OCI-LY1 (cell line): ENCODE results near the gene UBAC1.

Source experiments
- EZH2 ChIP-seq: fragments of 200-600 bp; sonication (generic), shearing (Covaris generic); IDR thresholded peaks from 2 replicates; pipeline ENCODE4 v1.8.0; 2017; ENCODE audit warnings: borderline replicate concordance, mixed run types, mild to moderate bottlenecking, antibody characterized with exemption, low read length, moderate library complexity, mixed read lengths
- TF ChIP-seq, protein P1 (sequence below): fragments of 200-600 bp; sonication (generic), shearing (Covaris generic); IDR thresholded peaks from 2 replicates; pipeline ENCODE4 v1.5.1; 2017; ENCODE audit warnings: mild to moderate bottlenecking, antibody characterized with exemption, low read length, moderate library complexity, mixed read lengths

DNA sequence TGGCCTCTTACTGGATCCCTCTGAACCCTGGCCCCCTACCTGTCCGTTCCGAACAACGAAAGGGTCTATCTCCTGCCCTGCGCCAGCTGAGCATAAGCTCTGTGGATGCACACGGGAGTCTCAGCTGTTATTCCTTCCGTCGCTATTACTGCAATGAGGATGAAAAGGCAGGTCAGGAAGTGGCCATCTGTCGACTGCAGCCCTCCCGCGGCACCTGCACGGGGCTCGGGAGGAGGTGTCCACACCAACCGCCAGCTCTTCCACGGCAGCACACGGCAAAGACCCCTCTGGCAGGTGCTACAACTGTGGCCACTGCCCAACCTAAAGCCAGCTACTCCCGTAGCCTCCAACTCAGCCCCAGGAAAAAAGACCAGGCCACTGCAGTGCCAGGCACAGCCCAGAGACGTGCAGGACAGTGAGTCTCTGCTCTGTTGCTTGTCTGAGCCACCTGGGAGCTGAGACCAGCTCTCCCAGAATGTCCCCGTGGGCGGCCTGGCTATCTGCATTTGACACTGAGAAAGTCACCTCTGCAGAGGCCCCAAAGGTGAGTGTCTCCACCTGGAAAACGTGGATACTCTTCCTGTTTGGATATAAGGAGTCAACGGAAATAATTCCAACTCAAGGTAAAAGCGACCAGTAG is 72.9 kb downstream of the UBAC1 start:
- TF ChIP-seq, protein P1, sequence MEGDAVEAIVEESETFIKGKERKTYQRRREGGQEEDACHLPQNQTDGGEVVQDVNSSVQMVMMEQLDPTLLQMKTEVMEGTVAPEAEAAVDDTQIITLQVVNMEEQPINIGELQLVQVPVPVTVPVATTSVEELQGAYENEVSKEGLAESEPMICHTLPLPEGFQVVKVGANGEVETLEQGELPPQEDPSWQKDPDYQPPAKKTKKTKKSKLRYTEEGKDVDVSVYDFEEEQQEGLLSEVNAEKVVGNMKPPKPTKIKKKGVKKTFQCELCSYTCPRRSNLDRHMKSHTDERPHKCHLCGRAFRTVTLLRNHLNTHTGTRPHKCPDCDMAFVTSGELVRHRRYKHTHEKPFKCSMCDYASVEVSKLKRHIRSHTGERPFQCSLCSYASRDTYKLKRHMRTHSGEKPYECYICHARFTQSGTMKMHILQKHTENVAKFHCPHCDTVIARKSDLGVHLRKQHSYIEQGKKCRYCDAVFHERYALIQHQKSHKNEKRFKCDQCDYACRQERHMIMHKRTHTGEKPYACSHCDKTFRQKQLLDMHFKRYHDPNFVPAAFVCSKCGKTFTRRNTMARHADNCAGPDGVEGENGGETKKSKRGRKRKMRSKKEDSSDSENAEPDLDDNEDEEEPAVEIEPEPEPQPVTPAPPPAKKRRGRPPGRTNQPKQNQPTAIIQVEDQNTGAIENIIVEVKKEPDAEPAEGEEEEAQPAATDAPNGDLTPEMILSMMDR = no peak
- no peak for TF ChIP-seq EZH2
